ENCODE measurements around the gene HERC5. TPM values are rescaled to one million over a fixed set of nuclear protein-coding genes. Genes with fewer than 3 reads are reported as not detected.

Gene HERC5
- total and polyA plus RNA-seq, 4 donors: 3.9 to 7.8 (median 5.4) TPM

DNA sequence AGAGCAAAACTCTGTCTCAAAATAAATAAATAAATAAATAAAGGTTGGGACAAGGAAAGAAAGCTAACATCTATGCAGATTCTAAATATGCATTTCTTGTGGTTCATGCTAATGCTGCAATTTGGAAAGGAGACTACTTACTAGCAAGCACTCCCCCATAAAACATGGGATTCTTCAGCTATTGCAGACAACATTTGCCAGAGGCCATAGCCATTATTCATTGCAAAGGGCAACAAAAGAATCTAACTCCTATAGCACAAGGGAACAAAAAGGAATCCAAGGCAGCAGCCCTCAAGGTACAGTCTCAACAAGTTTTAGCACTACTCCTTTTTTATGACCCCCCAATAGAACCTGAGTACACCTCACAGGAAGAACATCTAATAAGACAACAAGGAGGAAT is 8.0 kb upstream of the HERC5 start:
- no peaks in the 10 kb centered on the region for H3K36me3 ChIP-seq (ENCODE audit: control insufficient read depth in 4 of 4, insufficient read depth in 4 of 4, low read length in 4 of 4)
- no peaks in the 10 kb centered on the region for H3K9me3 ChIP-seq (ENCODE audit: control insufficient read depth in 4 of 4, insufficient read depth in 3 of 4, low read length in 3 of 4)
- no peak overlapping the region for H3K4me3 ChIP-seq
- DNase-seq (no peak), ATAC-seq (ENCODE audit: insufficient read depth, low FRiP score) (no peak)
- peaks cover 0 to 3% (median 1%) of the 10 kb centered on the region in 5 donors for H3K4me1 ChIP-seq (ENCODE audit: control insufficient read depth in 5 of 5, insufficient read depth in 5 of 5, low read length in 5 of 5)
- no peak overlapping the region for H3K27ac ChIP-seq (ENCODE audit: low read depth in 1 of 2, low read length in 1 of 2)
- no peak overlapping the region for H3K9ac ChIP-seq (ENCODE audit: insufficient read depth in 1 of 2, low read length in 2 of 2)
- H3K27me3 ChIP-seq (ENCODE audit: control insufficient read depth in 3 of 3, insufficient read depth in 3 of 3, low read length in 2 of 3): no peaks in the 10 kb centered on the region
- TF ChIP-seq, protein P1, sequence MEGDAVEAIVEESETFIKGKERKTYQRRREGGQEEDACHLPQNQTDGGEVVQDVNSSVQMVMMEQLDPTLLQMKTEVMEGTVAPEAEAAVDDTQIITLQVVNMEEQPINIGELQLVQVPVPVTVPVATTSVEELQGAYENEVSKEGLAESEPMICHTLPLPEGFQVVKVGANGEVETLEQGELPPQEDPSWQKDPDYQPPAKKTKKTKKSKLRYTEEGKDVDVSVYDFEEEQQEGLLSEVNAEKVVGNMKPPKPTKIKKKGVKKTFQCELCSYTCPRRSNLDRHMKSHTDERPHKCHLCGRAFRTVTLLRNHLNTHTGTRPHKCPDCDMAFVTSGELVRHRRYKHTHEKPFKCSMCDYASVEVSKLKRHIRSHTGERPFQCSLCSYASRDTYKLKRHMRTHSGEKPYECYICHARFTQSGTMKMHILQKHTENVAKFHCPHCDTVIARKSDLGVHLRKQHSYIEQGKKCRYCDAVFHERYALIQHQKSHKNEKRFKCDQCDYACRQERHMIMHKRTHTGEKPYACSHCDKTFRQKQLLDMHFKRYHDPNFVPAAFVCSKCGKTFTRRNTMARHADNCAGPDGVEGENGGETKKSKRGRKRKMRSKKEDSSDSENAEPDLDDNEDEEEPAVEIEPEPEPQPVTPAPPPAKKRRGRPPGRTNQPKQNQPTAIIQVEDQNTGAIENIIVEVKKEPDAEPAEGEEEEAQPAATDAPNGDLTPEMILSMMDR (IDR thresholded peaks at IDR 0.05; ENCODE audit: control extremely low read depth, extremely low read depth): no peak

DNA sequence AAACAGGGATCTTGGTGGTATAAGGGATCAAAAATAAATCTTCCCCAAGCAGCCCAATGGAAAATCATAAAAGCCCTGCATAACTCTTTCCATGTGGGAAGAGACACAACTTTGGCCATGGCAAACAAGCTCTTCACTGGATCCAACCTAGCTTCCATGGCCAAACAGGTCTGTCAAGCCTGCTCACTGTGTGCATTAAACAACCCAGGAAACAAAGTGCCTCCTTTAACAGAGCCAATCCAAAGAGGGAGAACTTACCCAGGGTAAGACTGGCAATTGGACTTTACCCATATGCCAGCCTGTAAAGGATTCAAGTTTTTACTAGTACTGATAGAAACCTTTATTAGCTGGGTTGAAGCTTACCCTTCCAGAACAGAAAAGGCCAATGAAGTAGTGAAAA is 7.6 kb upstream of the HERC5 start:
- TF ChIP-seq, protein P1 (IDR thresholded peaks at IDR 0.05; ENCODE audit: control extremely low read depth, extremely low read depth): no peak
- ATAC-seq (ENCODE audit: insufficient read depth, low FRiP score) (no peak), DNase-seq (no peak)
- no peak overlapping the region for H3K27ac ChIP-seq (ENCODE audit: low read depth in 1 of 2, low read length in 1 of 2)
- no peak overlapping the region for H3K4me3 ChIP-seq
- H3K4me1 ChIP-seq (ENCODE audit: control insufficient read depth in 5 of 5, insufficient read depth in 5 of 5, low read length in 5 of 5): peaks cover 0 to 3% (median 1%) of the 10 kb centered on the region in 5 donors
- no peaks in the 10 kb centered on the region for H3K9me3 ChIP-seq (ENCODE audit: control insufficient read depth in 4 of 4, insufficient read depth in 3 of 4, low read length in 3 of 4)
- H3K36me3 ChIP-seq (ENCODE audit: control insufficient read depth in 4 of 4, insufficient read depth in 4 of 4, low read length in 4 of 4): no peaks in the 10 kb centered on the region
- H3K27me3 ChIP-seq (ENCODE audit: control insufficient read depth in 3 of 3, insufficient read depth in 3 of 3, low read length in 2 of 3): no peaks in the 10 kb centered on the region
- no peak overlapping the region for H3K9ac ChIP-seq (ENCODE audit: insufficient read depth in 1 of 2, low read length in 2 of 2)

- TF ChIP-seq, protein P1 (IDR thresholded peaks at IDR 0.05; ENCODE audit: control extremely low read depth, extremely low read depth): no peak
- no peak overlapping the region for H3K9ac ChIP-seq (ENCODE audit: insufficient read depth in 1 of 2, low read length in 2 of 2)
- ATAC-seq (ENCODE audit: insufficient read depth, low FRiP score) (no peak), DNase-seq (no peak)
- H3K4me1 ChIP-seq (ENCODE audit: control insufficient read depth in 5 of 5, insufficient read depth in 5 of 5, low read length in 5 of 5): peaks cover 0 to 3% (median 1%) of the 10 kb centered on the region in 5 donors
- 94 to 96% methylated on average over 2 of the region's 2 CpGs for WGBS, 2 donors
- H3K36me3 ChIP-seq (ENCODE audit: control insufficient read depth in 4 of 4, insufficient read depth in 4 of 4, low read length in 4 of 4): no peaks in the 10 kb centered on the region
- no peaks in the 10 kb centered on the region for H3K27me3 ChIP-seq (ENCODE audit: control insufficient read depth in 3 of 3, insufficient read depth in 3 of 3, low read length in 2 of 3)
- H3K9me3 ChIP-seq (ENCODE audit: control insufficient read depth in 4 of 4, insufficient read depth in 3 of 4, low read length in 3 of 4): no peaks in the 10 kb centered on the region
- no peak overlapping the region for H3K4me3 ChIP-seq
- H3K27ac ChIP-seq (ENCODE audit: low read depth in 1 of 2, low read length in 1 of 2): no peak overlapping the region
Observed at GRCh38 chr4:88451205-88451604, 5.7 kb upstream of the HERC5 start.

DNA sequence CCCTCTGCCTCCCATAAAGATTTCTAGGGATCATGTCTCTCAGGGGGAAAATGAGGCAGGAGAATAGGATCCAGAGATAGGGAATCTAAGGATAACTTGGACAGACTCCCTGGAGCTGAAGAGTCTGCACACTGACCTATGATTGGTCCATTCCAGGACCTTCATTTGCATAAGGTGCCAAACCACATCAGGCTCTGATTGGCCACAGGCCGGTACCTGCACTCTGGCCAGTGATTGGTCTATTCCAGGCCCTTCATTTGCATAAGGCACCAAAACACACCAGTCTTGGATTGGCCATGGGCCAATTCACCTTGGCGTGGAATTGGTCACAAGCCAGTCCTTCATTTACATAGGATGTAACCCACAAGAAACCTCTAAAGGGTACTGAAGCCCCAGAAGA is 4.0 kb upstream of the HERC5 start:
- ATAC-seq (ENCODE audit: insufficient read depth, low FRiP score) (no peak), DNase-seq (no peak)
- H3K4me1 ChIP-seq (ENCODE audit: control insufficient read depth in 5 of 5, insufficient read depth in 5 of 5, low read length in 5 of 5): peaks cover 0 to 3% (median 0%) of the 10 kb centered on the region in 5 donors
- no peaks in the 10 kb centered on the region for H3K9me3 ChIP-seq (ENCODE audit: control insufficient read depth in 4 of 4, insufficient read depth in 3 of 4, low read length in 3 of 4)
- no peaks in the 10 kb centered on the region for H3K36me3 ChIP-seq (ENCODE audit: control insufficient read depth in 4 of 4, insufficient read depth in 4 of 4, low read length in 4 of 4)
- TF ChIP-seq, protein P1 (IDR thresholded peaks at IDR 0.05; ENCODE audit: control extremely low read depth, extremely low read depth): no peak
- no peak overlapping the region for H3K27ac ChIP-seq (ENCODE audit: low read depth in 1 of 2, low read length in 1 of 2)
- H3K4me3 ChIP-seq: no peak overlapping the region
- no peak overlapping the region for H3K9ac ChIP-seq (ENCODE audit: insufficient read depth in 1 of 2, low read length in 2 of 2)
- peaks cover 0 to 9% (median 0%) of the 10 kb centered on the region in 3 donors for H3K27me3 ChIP-seq (ENCODE audit: control insufficient read depth in 3 of 3, insufficient read depth in 3 of 3, low read length in 2 of 3)
- WGBS, 2 donors: 86 to 87% methylated on average over 2 of the region's 2 CpGs

All from lung (tissue), 12 donors.